HepG2 (cell line): ENCODE data around the gene SLC39A3. TPM values are rescaled to one million over a fixed set of nuclear protein-coding genes. Genes with fewer than 3 reads are reported as not detected.

ENCODE experiments used
- DNMT1 ChIP-seq: sonication (generic); formaldehyde crosslinking; IDR thresholded peaks from 2 replicates; pipeline ENCODE4 v1.5.1; 2020; ENCODE audit warnings: mild to moderate bottlenecking, missing genetic modification reagents
- HDAC6 ChIP-seq: fragments of 200-600 bp; sonication (generic); IDR thresholded peaks from 2 replicates; pipeline ENCODE4 v1.7.0; 2017; ENCODE audit warnings: mild to moderate bottlenecking, antibody characterized with exemption, low read length, low read depth
- HES4 ChIP-seq: sonication (generic); formaldehyde crosslinking; IDR thresholded peaks from 2 replicates; pipeline ENCODE4 v1.9.0; 2021; ENCODE audit warnings: mild to moderate bottlenecking, missing genetic modification reagents, borderline replicate concordance
- HNRNPH1 ChIP-seq: fragments of 200-400 bp; formaldehyde crosslinking; optimal IDR thresholded peaks from 2 replicates; pipeline ENCODE3; 2017; ENCODE audit warnings: mild to moderate bottlenecking, low read depth, low read length
- HOXA3 ChIP-seq: sonication (generic); formaldehyde crosslinking; IDR thresholded peaks from 2 replicates; pipeline ENCODE4 v1.5.0; 2020; ENCODE audit warnings: missing genetic modification reagents
- HOXA5 ChIP-seq: sonication (generic); formaldehyde crosslinking; IDR thresholded peaks from 2 replicates; pipeline ENCODE4 v1.4.0; 2020; ENCODE audit warnings: missing genetic modification reagents
- MLXIP ChIP-seq: sonication (generic); formaldehyde crosslinking; IDR thresholded peaks from 2 replicates; pipeline ENCODE4 v1.9.0; 2021; ENCODE audit warnings: missing genetic modification reagents, borderline replicate concordance
- RBFOX2 ChIP-seq: fragments of 200-400 bp; formaldehyde crosslinking; IDR thresholded peaks from 2 replicates; pipeline ENCODE4 v1.6.1; 2017; ENCODE audit warnings: low read depth, mild to moderate bottlenecking, low read length
- SMARCC2 ChIP-seq: fragments of 450-650 bp; IDR thresholded peaks from 2 replicates; pipeline ENCODE4 v1.6.1; 2017; ENCODE audit warnings: antibody characterized with exemption, mild to moderate bottlenecking
- THAP8 ChIP-seq: sonication (generic); formaldehyde crosslinking; IDR thresholded peaks from 2 replicates; pipeline ENCODE4 v1.5.1; 2020; ENCODE audit warnings: missing genetic modification reagents, mild to moderate bottlenecking, borderline replicate concordance
- TMF1 ChIP-seq: sonication (generic); formaldehyde crosslinking; IDR thresholded peaks from 2 replicates; pipeline ENCODE4 v1.8.1; 2022; ENCODE audit warnings: low read depth, missing genetic modification reagents
- YEATS4 ChIP-seq: sonication (generic); formaldehyde crosslinking; IDR thresholded peaks from 2 replicates; pipeline ENCODE4 v1.4.0; 2020; ENCODE audit warnings: missing genetic modification reagents, borderline replicate concordance
- ZBTB2 ChIP-seq: sonication (generic); formaldehyde crosslinking; IDR thresholded peaks from 2 replicates; pipeline ENCODE4 v1.8.0; 2022; ENCODE audit warnings: low read depth, missing genetic modification reagents
- ZBTB37 ChIP-seq: sonication (generic); formaldehyde crosslinking; IDR thresholded peaks from 2 replicates; pipeline ENCODE4 v1.4.0; 2020; ENCODE audit warnings: mild to moderate bottlenecking, missing genetic modification reagents
- ZFAT ChIP-seq: sonication (generic); formaldehyde crosslinking; conservative IDR thresholded peaks from 2 replicates; pipeline ENCODE4 v1.8.1; 2023; ENCODE audit warnings: missing genetic modification reagents, inconsistent platforms
- ZNF207 ChIP-seq: fragments of 450-650 bp; IDR thresholded peaks from 2 replicates; pipeline ENCODE4 v1.6.1; 2016; ENCODE audit warnings: antibody characterized with exemption, borderline replicate concordance
- ZNF225 ChIP-seq: sonication (generic); formaldehyde crosslinking; IDR thresholded peaks from 2 replicates; pipeline ENCODE4 v1.4.0; 2020; ENCODE audit warnings: mild to moderate bottlenecking, missing genetic modification reagents
- ZNF253 ChIP-seq: sonication (generic); formaldehyde crosslinking; IDR thresholded peaks from 2 replicates; pipeline ENCODE4 v1.8.0; 2022; ENCODE audit warnings: mild to moderate bottlenecking, missing genetic modification reagents, borderline replicate concordance
- ZNF33A ChIP-seq: sonication (generic); formaldehyde crosslinking; IDR thresholded peaks from 2 replicates; pipeline ENCODE4 v1.5.1; 2020; ENCODE audit warnings: missing genetic modification reagents, mild to moderate bottlenecking, moderate library complexity, borderline replicate concordance
- ZNF570 ChIP-seq: sonication (generic); formaldehyde crosslinking; IDR thresholded peaks from 2 replicates; pipeline ENCODE4 v1.4.0; 2020; ENCODE audit warnings: mild to moderate bottlenecking, missing genetic modification reagents, borderline replicate concordance
- ZNF598 ChIP-seq: sonication (generic); formaldehyde crosslinking; IDR thresholded peaks from 2 replicates; pipeline ENCODE4 v1.5.1; 2020; ENCODE audit warnings: mild to moderate bottlenecking, missing genetic modification reagents, borderline replicate concordance
- ZNF737 ChIP-seq: sonication (generic); formaldehyde crosslinking; IDR thresholded peaks from 2 replicates; pipeline ENCODE4 v1.5.0; 2020; ENCODE audit warnings: missing genetic modification reagents, mild to moderate bottlenecking, borderline replicate concordance
- ZNF781 ChIP-seq: sonication (generic); formaldehyde crosslinking; IDR thresholded peaks from 2 replicates; pipeline ENCODE4 v1.5.1; 2020; ENCODE audit warnings: borderline replicate concordance, mild to moderate bottlenecking, missing genetic modification reagents; ENCODE audit errors: not compliant biosample characterization
- polyA plus RNA-seq, 8 experiments: library from polyadenylated mRNA; depleted of rRNA in 3 of 8; stranded (reverse) in 7 of 8; unstranded in 1 of 8; fragments of >200 nt; fragmentation: Illumina TruSeq in 4 of 8; extraction: Trizol in 4 of 8; gene quantifications; 2 replicates each; pipeline versions ENCODE4 v1.2.1 to v1.2.3, GENCODE V29; 2011 to 2016; ENCODE audit warnings: low read depth in 4 of 8, missing spikeins in 1 of 8, mixed read lengths in 1 of 8; ENCODE audit not compliant: insufficient read depth in 1 of 8
- total RNA-seq, 5 experiments: library from RNA; depleted of rRNA; stranded (reverse); fragments of >200 nt; fragmentation: Illumina TruSeq; extraction: Trizol; gene quantifications; 2 replicates each; pipeline ENCODE4 v1.2.3, GENCODE V29; 2016; ENCODE audit warnings: low read depth in 1 of 5

Gene SLC39A3
- total and polyA plus RNA-seq, 2 of the 13 experiments (the other 11 are each of a cell fraction or from before 2014, with no cell fraction given), result 33.6 to 41.6 TPM

- TF ChIP-seq ZNF598 (CRISPR knock-in tag), result no peak
- no peak for TF ChIP-seq THAP8
- no peak for TF ChIP-seq ZNF737 (CRISPR knock-in tag)
- TF ChIP-seq ZNF570 (CRISPR knock-in tag), result no peak
- TF ChIP-seq TMF1 (CRISPR knock-in tag), result no peak
- TF ChIP-seq ZNF207, result no peak
- no peak for TF ChIP-seq ZNF253 (CRISPR knock-in tag)
- no peak for TF ChIP-seq YEATS4 (CRISPR knock-in tag)
- TF ChIP-seq HES4 (CRISPR knock-in tag), result no peak
- TF ChIP-seq DNMT1 (CRISPR knock-in tag), result no peak
- no peak for TF ChIP-seq SMARCC2
- TF ChIP-seq ZNF33A (CRISPR knock-in tag), result no peak
- TF ChIP-seq RBFOX2, result peak; percentile 74
- TF ChIP-seq HDAC6, result no peak
- TF ChIP-seq MLXIP (CRISPR knock-in tag), result no peak
- no peak for TF ChIP-seq ZNF781
- no peak for TF ChIP-seq HNRNPH1
- TF ChIP-seq ZNF225, result no peak
- no peak for TF ChIP-seq ZFAT
- no peak for TF ChIP-seq ZBTB2 (CRISPR knock-in tag)
- TF ChIP-seq ZBTB37, result no peak
- TF ChIP-seq HOXA5 (CRISPR knock-in tag), result no peak
- 0 out of 2 replicates have a peak, but pooled peaks have one; percentile 22 for TF ChIP-seq HOXA3 (CRISPR knock-in tag)
Measured at GRCh38 chr19:2702170-2703076, 37.4 kb downstream of the SLC39A3 start, which contains the start of gene GNG7 (continued).
